DOHH2 (cell line): Measurements from ENCODE around the gene RAB6B.

ENCODE experiments used
- EZH2phosphoT487 ChIP-seq: fragments of 200-600 bp; sonication (generic); IDR thresholded peaks from 2 replicates; pipeline ENCODE4 v1.6.1; 2017; ENCODE audit warnings: borderline replicate concordance, mild to moderate bottlenecking, antibody characterized with exemption, low read length, moderate library complexity, mixed read lengths
- TF ChIP-seq, protein P1 (sequence below): fragments of 200-600 bp; sonication (generic); IDR thresholded peaks from one replicate; pipeline ENCODE4 v1.5.1; 2014; ENCODE audit warnings: antibody characterized with exemption, mild to moderate bottlenecking, low read depth, low read length; ENCODE audit not compliant: poor library complexity, severe bottlenecking

DNA sequence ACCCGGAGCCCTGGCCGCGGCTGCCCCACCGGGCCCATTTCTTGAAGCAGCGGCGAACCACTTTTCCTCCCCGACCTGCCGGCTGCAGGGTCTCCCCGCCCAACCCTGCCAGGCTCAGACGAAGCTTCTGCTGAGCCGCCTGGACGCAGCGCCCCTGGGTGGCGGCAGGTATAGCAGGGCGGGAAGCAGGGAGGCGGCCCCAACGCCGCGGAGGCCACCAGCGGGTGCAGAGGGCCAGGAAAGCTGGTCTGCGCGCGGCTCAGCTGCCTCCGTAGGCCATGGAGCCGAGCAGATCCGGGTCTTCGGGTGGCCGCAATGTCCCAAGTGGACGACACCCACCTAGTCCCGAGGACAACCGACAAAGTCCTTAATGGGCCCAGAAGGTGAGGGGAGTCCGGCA lies 111.9 kb downstream of the RAB6B start:
- TF ChIP-seq, protein P1, sequence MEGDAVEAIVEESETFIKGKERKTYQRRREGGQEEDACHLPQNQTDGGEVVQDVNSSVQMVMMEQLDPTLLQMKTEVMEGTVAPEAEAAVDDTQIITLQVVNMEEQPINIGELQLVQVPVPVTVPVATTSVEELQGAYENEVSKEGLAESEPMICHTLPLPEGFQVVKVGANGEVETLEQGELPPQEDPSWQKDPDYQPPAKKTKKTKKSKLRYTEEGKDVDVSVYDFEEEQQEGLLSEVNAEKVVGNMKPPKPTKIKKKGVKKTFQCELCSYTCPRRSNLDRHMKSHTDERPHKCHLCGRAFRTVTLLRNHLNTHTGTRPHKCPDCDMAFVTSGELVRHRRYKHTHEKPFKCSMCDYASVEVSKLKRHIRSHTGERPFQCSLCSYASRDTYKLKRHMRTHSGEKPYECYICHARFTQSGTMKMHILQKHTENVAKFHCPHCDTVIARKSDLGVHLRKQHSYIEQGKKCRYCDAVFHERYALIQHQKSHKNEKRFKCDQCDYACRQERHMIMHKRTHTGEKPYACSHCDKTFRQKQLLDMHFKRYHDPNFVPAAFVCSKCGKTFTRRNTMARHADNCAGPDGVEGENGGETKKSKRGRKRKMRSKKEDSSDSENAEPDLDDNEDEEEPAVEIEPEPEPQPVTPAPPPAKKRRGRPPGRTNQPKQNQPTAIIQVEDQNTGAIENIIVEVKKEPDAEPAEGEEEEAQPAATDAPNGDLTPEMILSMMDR, result no peak
- no peak for TF ChIP-seq EZH2phosphoT487
